Measurements from ENCODE around the gene B3GALT6. TPM values are rescaled to one million over a fixed set of nuclear protein-coding genes. Genes with fewer than 3 reads are reported as not detected.

The B3GALT6 gene
- total RNA-seq, 1 experiment from 2014 or later: 33.4 TPM

- no peak overlapping the region for H3K4me3 ChIP-seq
- H3K9me3 ChIP-seq (replicated peaks): peaks cover 8% of the 10 kb centered on the region
- no peak overlapping the region for H3K27ac ChIP-seq
- peaks cover 10% of the 10 kb centered on the region for H3K4me1 ChIP-seq
- H3K36me3 ChIP-seq: no peaks in the 10 kb centered on the region
- DNase-seq: no peak
- H3K27me3 ChIP-seq: peaks cover 6% of the 10 kb centered on the region
These were observed 33.5 kb upstream of the B3GALT6 start for GRCh38 chr1:1198423-1199140.

- DNase-seq: no peak
- Histone ChIP-seq H3K27me3 (peaks cover 6% of the 10 kb centered on the region), H3K9me3 (replicated peaks) (peaks cover 5% of the 10 kb centered on the region), H3K4me1 (peaks cover 15% of the 10 kb centered on the region), H3K4me3 (no peak overlapping the region), H3K36me3 (no peaks in the 10 kb centered on the region), H3K27ac (no peak overlapping the region)
These were observed 32.7 kb upstream of the B3GALT6 start for GRCh38 chr1:1199141-1199960.

- H3K4me1 ChIP-seq: peaks cover 21% of the 10 kb centered on the region
- peaks cover 6% of the 10 kb centered on the region for H3K27me3 ChIP-seq
- H3K4me3 ChIP-seq: no peak overlapping the region; the same call in 1 of the 2 replicates
- no peaks in the 10 kb centered on the region for H3K36me3 ChIP-seq
- no peaks in the 10 kb centered on the region for H3K9me3 ChIP-seq (replicated peaks)
- no peak overlapping the region for H3K27ac ChIP-seq
- no peak for DNase-seq
These were observed 31.8 kb upstream of the B3GALT6 start for GRCh38 chr1:1199961-1200875.

DNA sequence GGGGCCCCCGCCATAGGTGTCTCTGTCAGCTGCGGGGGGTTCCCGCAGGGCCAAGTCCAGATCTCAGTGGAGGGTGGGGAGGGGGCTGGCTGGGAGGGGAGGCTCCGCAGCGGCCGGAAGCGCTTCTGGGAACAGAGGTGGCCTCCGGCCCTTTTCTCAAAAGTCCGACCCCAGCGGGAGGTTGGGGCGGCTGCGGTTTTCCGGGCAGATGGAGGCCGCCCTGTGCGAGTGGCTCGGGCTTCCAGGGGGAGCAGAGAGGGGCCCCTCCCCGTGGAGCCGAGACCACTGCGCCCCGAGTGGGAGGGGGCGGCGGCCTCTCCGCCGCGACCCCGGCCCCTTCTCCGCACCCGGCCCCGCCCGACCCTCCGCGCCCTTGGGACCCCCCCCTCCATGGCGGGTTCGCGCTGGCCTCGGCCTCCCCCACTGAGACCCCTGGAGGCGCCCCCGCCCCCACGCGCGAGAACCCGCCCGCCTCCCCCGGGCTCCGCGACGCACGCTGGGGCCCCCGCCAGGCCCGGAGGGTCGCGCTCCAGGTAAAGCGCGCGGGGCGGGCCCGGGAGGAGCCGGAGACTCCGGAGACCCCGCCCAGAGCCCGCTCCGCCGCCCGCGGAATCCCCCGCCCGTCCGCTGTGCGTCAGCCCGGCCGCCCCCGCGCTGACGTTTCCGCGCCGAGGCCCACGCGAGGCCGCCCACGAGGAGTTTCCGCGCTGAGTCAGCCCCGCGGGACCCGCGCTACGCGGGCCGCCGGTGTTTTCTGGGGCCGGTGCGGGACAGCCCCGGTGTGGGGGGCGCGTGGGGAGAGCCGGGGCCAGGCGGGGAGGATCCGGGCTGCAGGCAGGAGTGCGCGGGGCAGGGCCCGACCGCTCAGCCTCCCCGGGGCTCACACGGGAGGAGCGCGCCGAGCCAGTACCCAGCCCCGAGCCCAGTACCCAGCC lies 30.9 kb upstream of the B3GALT6 start:
- peaks cover 6% of the 10 kb centered on the region for H3K27me3 ChIP-seq
- H3K4me3 ChIP-seq: peak overlapping the region; percentile 59
- DNase-seq: peak; percentile 56 to 59
- H3K36me3 ChIP-seq: no peaks in the 10 kb centered on the region
- no peaks in the 10 kb centered on the region for H3K9me3 ChIP-seq (replicated peaks)
- H3K4me1 ChIP-seq: peaks cover 30% of the 10 kb centered on the region
- H3K27ac ChIP-seq: no peak overlapping the region

- Histone ChIP-seq H3K9me3 (replicated peaks) (no peaks in the 10 kb centered on the region), H3K27me3 (peaks cover 6% of the 10 kb centered on the region), H3K4me1 (peaks cover 38% of the 10 kb centered on the region), H3K4me3 (no peak overlapping the region), H3K27ac (no peak overlapping the region), H3K36me3 (no peaks in the 10 kb centered on the region)
- DNase-seq: no peak
These were observed 29.0 kb upstream of the B3GALT6 start for GRCh38 chr1:1202831-1203560.

DNA sequence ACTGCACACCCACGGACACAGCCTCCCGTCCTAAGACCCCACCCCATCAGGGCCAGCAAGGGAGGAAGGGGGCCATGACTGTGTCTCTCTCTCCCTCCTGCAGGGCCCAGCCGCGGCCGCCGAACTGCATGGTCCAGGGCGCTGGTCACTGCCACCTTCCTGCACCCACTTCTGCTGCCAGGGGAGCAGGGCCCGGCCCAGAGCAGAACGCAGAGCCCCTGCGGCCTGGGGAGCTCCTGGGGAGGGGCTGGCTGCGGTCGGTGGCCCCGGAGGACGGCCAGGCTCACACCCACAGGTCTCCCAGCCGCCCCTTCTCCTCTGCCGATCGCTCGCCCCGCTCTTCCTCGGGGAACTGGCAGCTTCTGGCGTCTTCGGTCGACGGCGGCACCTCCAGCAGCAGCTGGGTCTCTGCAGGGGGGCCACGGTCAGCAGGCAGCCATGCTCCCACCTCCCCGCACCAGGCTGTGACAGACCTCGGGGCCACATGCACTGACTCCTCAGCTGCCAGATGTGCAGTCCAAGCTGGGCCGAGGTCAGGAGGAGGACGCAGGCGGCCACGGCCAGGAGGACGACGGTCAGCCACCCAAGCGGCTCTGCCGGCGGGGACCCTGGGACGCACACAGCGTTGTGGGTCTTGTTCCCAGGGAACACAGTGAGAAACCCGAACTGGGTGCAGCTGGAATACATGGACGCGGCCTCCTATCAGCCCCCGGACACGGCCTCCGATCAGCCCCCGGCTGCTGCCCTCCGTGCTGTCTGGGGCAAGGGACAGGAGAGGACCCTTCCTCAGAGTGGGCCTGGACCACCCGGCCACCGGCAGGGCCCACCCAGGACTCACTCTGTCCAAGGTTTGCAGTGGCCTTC lies 28.2 kb upstream of the B3GALT6 start:
- no peak for DNase-seq
- Histone ChIP-seq H3K36me3 (no peaks in the 10 kb centered on the region), H3K27me3 (peaks cover 6% of the 10 kb centered on the region), H3K4me3 (no peak overlapping the region), H3K9me3 (replicated peaks) (no peaks in the 10 kb centered on the region), H3K4me1 (peaks cover 42% of the 10 kb centered on the region), H3K27ac (no peak overlapping the region)

GRCh38 chr1:1204425-1204920 lies 27.6 kb upstream of the B3GALT6 start:
- H3K27me3 ChIP-seq: peaks cover 6% of the 10 kb centered on the region
- peaks cover 45% of the 10 kb centered on the region for H3K4me1 ChIP-seq
- no peaks in the 10 kb centered on the region for H3K9me3 ChIP-seq (replicated peaks)
- no peaks in the 10 kb centered on the region for H3K36me3 ChIP-seq
- no peak overlapping the region for H3K27ac ChIP-seq
- H3K4me3 ChIP-seq: no peak overlapping the region
- no peak for DNase-seq

GRCh38 chr1:1204998-1205768 lies 26.9 kb upstream of the B3GALT6 start:
- Histone ChIP-seq H3K4me3 (no peak overlapping the region), H3K4me1 (peaks cover 47% of the 10 kb centered on the region), H3K9me3 (replicated peaks) (no peaks in the 10 kb centered on the region), H3K27ac (peak overlapping the region; percentile 20), H3K36me3 (no peaks in the 10 kb centered on the region), H3K27me3 (peaks cover 5% of the 10 kb centered on the region)
- DNase-seq: peak; percentile 74 to 83

GRCh38 chr1:1205769-1206375 lies 26.2 kb upstream of the B3GALT6 start:
- no peaks in the 10 kb centered on the region for H3K36me3 ChIP-seq
- no peaks in the 10 kb centered on the region for H3K27me3 ChIP-seq
- DNase-seq: no peak
- H3K9me3 ChIP-seq (replicated peaks): no peaks in the 10 kb centered on the region
- H3K27ac ChIP-seq: peak overlapping the region; percentile 20
- H3K4me1 ChIP-seq: peaks cover 40% of the 10 kb centered on the region
- no peak overlapping the region for H3K4me3 ChIP-seq

GRCh38 chr1:1206376-1206965 lies 25.6 kb upstream of the B3GALT6 start, which contains the start of gene TNFRSF18:
TNFRSF18 (minus strand) TSS chr1:1206592; CDS start chr1:1206571, 21 bp downstream.
- H3K4me3 ChIP-seq: no peak within 1 kb of the TSS
- H3K27ac ChIP-seq: peak within 1 kb of the TSS; percentile 20
- DNase-seq: no peak
- H3K27me3 ChIP-seq: no peaks in the 10 kb centered on the region
- H3K9me3 ChIP-seq (replicated peaks): no peaks in the 10 kb centered on the region
- peaks cover 39% of the 10 kb centered on the region for H3K4me1 ChIP-seq
- H3K36me3 ChIP-seq: no peaks in the 10 kb centered on the region

- Histone ChIP-seq H3K9me3 (replicated peaks) (no peaks in the 10 kb centered on the region), H3K36me3 (no peaks in the 10 kb centered on the region), H3K27me3 (no peaks in the 10 kb centered on the region), H3K27ac (no peak overlapping the region), H3K4me1 (peaks cover 45% of the 10 kb centered on the region), H3K4me3 (no peak overlapping the region)
- DNase-seq: no peak
These were observed 25.0 kb upstream of the B3GALT6 start for GRCh38 chr1:1206966-1207531.
